Epithelial cell of proximal tubule (primary cell): ENCODE results near the gene TSSK3. TPM values are rescaled to one million over a fixed set of nuclear protein-coding genes. Genes with fewer than 3 reads are reported as not detected.

Source experiments
- DNase-seq: peaks from one replicate; pipeline ENCODE4 v3.0.0-alpha.2; 2011; ENCODE audit warnings: low read depth
- H3K4me3 ChIP-seq: 2 replicates; pipeline ENCODE4 v1.5.1; 2011; ENCODE audit warnings: low read depth, mild to moderate bottlenecking, low read length
- total RNA-seq: library from RNA; depleted of rRNA; stranded (reverse); fragments of >200 nt; gene quantifications from 2 replicates; pipeline ENCODE4 v1.2.3, GENCODE V29; 2015
- TF ChIP-seq, protein P1 (sequence below): conservative IDR thresholded peaks from 2 replicates; pipeline ENCODE4 v1.5.1; 2012; ENCODE audit warnings: low read depth, mild to moderate bottlenecking, low read length

TSSK3 gene
- total RNA-seq, 1 donor from 2014 or later, result not detected

DNA sequence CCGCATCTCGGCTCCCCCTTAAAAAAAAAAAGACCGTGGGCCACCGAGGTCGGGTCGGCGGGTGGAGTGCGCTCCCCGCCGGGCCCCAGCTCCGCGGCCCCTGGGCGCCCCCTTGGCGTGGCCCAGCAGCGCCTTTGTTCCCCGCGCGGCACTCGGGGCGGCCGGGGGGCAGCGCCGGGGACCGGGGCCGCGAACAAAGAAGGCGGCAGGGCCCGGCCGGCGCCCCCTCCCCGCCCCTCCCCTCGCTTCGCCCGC is 26.9 kb upstream of the TSSK3 start:
- DNase-seq, result no peak
- TF ChIP-seq, protein P1, sequence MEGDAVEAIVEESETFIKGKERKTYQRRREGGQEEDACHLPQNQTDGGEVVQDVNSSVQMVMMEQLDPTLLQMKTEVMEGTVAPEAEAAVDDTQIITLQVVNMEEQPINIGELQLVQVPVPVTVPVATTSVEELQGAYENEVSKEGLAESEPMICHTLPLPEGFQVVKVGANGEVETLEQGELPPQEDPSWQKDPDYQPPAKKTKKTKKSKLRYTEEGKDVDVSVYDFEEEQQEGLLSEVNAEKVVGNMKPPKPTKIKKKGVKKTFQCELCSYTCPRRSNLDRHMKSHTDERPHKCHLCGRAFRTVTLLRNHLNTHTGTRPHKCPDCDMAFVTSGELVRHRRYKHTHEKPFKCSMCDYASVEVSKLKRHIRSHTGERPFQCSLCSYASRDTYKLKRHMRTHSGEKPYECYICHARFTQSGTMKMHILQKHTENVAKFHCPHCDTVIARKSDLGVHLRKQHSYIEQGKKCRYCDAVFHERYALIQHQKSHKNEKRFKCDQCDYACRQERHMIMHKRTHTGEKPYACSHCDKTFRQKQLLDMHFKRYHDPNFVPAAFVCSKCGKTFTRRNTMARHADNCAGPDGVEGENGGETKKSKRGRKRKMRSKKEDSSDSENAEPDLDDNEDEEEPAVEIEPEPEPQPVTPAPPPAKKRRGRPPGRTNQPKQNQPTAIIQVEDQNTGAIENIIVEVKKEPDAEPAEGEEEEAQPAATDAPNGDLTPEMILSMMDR, result no peak
- H3K4me3 ChIP-seq, result peak overlapping the region; percentile 72

- H3K4me3 ChIP-seq, result peak within 1 kb of the TSS; percentile 72
- TF ChIP-seq, protein P1, result no peak
- no peak for DNase-seq
These were observed 26.3 kb upstream of the TSSK3 start, which contains the start of gene MARCKSL1 for GRCh38 chr1:32335790-32336590. Gene MARCKSL1, minus strand, starts transcription at chr1:32336233. Its CDS starts 200 bp downstream, at chr1:32336033.

DNA sequence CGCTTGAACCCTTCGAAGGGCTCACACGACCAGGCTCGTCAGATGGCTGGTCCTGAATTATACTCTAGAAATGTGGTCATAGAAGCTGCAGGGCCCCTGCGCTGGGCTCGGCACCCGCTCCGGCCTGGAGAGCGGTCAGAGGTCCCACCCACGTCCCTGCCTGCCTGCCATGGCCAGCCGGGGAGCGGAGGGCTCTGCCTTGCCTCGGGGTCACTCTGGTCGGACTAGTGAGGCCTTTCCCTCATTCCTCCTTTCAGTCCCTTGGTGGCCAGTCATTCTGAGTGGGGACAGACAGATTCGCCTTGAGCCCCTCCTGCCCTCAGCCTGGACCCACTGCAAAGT is 25.8 kb upstream of the TSSK3 start:
- DNase-seq, result no peak
- TF ChIP-seq, protein P1, result no peak
- peak overlapping the region; percentile 72 for H3K4me3 ChIP-seq

DNA sequence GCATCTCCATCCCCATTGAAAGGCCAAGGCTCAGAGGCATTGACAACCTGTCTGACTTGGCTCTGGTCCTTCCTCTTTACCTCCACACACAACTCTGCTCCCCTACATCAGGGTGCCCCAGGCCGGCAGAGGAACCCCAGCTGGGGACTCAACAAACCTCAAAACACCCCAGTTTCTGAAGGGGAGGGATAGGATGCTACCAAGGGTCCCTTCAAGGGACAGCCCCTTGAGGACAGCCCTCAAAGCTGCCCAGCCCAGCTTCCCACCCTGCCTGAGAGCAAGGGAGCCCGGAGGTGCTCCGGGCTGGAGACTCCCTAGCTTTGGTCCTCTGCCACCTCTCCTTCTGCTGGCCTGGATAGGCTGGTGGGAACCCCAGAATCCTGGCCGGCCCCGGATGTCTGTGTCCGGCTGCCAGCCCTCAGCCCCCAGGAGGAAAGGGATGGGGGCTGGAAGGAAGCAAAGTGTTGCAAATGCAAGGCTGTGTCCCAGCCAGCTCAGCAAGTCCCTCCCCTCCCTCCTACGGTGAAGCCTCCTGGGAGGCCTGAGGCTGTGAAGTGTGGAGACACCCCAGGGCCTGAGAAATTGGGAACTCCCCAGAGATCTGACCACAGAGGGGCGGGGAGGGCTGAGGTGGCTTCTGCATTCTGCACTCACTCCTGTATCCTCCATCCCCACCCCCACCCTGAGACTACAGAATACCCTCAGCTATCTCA is 25.2 kb upstream of the TSSK3 start:
- DNase-seq, result no peak
- TF ChIP-seq, protein P1, result no peak

DNA sequence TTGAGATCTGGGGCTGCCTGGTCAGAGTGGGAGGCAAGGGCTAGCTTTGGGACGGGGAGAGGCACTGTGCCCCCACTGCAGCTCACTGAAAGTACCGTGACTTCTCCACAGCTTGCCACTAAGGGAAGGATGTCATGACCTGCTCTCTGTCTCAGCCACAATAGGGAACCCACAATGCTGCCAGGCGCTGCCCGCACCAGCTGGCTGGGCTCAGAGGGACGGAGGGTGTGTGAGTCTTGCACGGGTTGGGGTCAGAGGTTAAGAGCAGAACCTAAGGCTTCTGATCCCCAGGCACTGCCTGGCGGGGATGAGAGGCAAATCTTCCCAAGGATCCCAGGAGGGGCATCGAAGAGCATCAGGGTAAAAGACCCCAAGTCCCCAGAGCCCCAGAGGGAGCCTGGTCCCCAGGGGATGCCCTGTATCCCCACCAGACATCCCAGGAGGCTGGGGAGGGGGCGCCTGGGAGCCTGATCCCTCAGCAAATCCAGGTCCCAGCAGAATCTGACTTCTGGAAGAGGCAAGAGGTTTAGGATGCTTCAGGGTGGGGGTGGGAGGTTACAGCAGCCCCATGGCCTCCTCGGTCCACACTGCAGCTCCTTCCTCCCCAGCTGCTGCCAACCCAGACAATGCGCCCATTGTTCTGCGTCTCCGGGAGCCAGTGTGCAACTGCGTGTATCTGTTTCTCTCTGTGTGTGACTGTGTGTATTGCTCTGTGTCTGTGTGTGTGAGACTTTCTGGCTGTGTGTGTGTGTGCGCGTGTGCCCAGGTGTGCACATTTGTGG is 24.3 kb upstream of the TSSK3 start:
- TF ChIP-seq, protein P1, result no peak
- DNase-seq, result no peak
- H3K4me3 ChIP-seq, result no peak overlapping the region

More for the DNA sequence above, 25.2 kb upstream of the TSSK3 start:
- H3K4me3 ChIP-seq, result no peak overlapping the region

GRCh38 chr1:32338637-32339145 is 23.6 kb upstream of the TSSK3 start:
- TF ChIP-seq, protein P1, result no peak
- no peak overlapping the region for H3K4me3 ChIP-seq
- DNase-seq, result no peak
